GM21381 (cell line): Measurements from ENCODE around the gene KHDRBS2.

ENCODE experiments used
- ATAC-seq: cut with Tn5 transposase; IDR thresholded peaks from one replicate; pipeline ENCODE4 v1.9.1; 2021; ENCODE audit warnings: mild to moderate bottlenecking, moderate library complexity; ENCODE audit not compliant: unreplicated experiment

Gene KHDRBS2

GRCh38 chr6:62039605-62040004, 246.4 kb downstream of the KHDRBS2 start:
- no peak for ATAC-seq

- no peak for ATAC-seq
These were observed 248.6 kb downstream of the KHDRBS2 start for GRCh38 chr6:62037445-62037844.

- no peak for ATAC-seq
These were observed 250.1 kb downstream of the KHDRBS2 start for GRCh38 chr6:62035952-62036351.

GRCh38 chr6:62013719-62014118, 272.3 kb downstream of the KHDRBS2 start:
- no peak for ATAC-seq

DNA sequence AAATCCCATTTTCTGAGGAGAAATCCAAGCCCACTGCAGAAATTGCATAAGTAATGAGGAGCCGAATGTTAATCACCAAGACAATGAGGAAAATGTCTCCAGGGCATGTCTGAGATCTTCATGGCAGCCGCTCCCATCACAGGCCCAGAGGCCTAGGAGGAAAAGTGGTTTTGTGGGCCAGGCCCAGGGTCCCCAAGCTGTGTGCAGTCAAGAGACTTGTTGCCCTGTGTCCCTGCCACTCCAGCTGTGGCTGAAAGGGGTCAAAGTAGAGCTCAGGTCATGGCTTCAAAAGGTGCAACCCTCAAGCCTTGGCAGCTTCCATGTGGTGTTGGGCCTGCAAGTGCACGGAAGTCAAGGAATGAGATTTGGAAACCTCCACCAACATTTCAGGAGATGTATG, 276.6 kb downstream of the KHDRBS2 start:
- ATAC-seq = no peak

DNA sequence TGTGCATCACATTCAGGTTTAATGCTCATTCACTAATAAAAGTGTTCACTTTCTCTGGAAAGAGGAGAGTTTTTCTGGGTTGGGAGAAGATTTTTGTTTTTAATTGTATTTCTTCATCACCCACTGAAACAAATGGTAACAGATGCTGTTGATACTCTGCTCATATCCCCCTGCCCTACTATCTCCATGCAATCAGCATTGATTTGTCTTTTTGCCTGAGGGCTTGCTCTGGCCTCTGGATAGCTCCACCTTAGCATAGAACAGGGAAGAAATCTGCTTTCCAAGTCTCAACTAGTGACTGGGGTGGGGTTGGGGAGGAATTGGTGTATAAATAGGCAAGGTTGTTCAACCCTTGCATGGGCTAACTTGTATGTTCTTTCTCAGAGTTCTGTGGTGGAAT, 296.4 kb downstream of the KHDRBS2 start:
- ATAC-seq = no peak

DNA sequence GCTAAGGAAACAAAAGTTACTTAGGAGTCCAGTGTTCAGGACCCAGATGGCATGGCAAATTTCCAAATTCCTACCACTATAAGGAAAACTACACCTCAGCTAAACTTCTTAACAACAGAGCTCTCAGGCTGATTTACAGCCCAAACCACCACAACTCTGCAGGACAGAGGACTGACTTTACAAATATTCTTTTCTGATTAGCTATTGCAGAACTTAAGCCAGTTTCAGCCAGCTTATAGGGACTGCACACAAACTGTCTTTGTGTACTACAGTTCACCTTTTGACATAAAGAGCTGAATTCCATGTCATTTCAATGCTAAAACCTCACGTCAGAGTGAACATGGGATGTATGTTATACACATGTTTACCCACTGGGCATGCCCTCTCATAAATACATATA, 305.4 kb downstream of the KHDRBS2 start:
- no peak for ATAC-seq

GRCh38 chr6:61977947-61978346, 308.1 kb downstream of the KHDRBS2 start:
- ATAC-seq = no peak

- ATAC-seq = no peak
These were observed 308.9 kb downstream of the KHDRBS2 start for GRCh38 chr6:61977099-61977498.

DNA sequence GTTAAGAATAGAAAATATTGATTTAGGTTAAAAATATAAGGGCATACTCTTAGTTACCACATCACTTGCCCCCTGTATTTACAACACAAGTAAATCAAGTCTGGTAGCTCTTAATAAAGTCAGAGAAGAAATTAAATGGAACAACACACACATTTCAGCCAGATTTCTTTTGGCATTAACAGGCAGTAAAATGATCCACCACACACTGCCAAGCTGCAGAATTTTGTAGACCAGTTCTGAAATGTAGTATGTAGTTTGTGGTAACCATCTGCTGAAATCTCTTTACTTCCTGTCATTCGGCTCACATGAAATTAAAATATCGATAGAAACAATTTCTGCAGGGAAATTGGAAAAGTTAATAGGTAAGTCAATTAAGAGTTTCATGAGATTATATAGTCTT, 326.8 kb downstream of the KHDRBS2 start:
- ATAC-seq = no peak

GRCh38 chr6:61953851-61954250, 332.2 kb downstream of the KHDRBS2 start:
- ATAC-seq = no peak

DNA sequence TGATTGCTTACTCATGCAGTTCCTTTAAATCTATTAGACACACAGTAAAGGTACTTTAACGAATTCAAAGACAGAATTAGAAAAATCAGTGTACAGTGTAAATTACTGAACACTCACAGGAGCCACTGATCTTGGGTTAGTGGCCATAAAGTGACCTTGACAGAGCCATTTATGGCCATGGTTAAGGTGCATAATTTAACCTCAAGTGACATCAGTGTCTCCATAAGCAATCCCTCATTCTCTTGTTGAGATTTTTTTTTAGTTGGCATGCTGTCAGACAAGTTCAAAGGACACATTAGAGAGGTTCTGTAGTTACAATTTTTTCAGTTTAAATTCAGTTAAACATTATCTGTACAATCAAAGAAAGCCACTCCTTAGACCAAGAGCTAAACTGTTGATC, 334.4 kb downstream of the KHDRBS2 start:
- no peak for ATAC-seq

GRCh38 chr6:61950811-61951210, 335.2 kb downstream of the KHDRBS2 start:
- ATAC-seq = no peak

DNA sequence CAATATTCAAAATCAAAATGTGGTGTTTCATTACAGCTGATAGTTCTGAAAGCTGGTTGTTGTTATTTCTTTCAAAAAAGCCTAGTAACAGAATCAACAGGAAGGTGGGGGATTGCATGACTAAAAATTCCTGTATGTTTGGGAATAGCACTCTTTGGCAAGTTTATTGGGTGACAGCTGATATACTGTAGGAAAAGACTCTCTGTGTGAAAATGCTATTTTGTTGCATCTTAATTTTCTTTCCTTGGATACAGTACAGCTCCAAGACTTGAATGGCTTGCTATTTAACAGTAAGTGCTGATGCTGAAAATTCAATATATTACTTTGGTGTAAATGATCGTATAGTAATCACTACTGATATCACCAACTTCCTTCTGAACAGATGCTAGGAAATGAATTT, 336.1 kb downstream of the KHDRBS2 start:
- ATAC-seq = no peak

- no peak for ATAC-seq
These were observed 336.9 kb downstream of the KHDRBS2 start for GRCh38 chr6:61949161-61949560.

- ATAC-seq = no peak
These were observed 338.6 kb downstream of the KHDRBS2 start for GRCh38 chr6:61947311-61947947.

GRCh38 chr6:61940919-61941318, 345.1 kb downstream of the KHDRBS2 start:
- no peak for ATAC-seq

GRCh38 chr6:61935242-61935846, 350.7 kb downstream of the KHDRBS2 start:
- no peak for ATAC-seq

- ATAC-seq = no peak
These were observed 376.5 kb downstream of the KHDRBS2 start for GRCh38 chr6:61909486-61909885.

GRCh38 chr6:61901748-61902147, 384.3 kb downstream of the KHDRBS2 start:
- ATAC-seq = no peak

GRCh38 chr6:61894536-61894935, 391.5 kb downstream of the KHDRBS2 start:
- ATAC-seq = no peak

DNA sequence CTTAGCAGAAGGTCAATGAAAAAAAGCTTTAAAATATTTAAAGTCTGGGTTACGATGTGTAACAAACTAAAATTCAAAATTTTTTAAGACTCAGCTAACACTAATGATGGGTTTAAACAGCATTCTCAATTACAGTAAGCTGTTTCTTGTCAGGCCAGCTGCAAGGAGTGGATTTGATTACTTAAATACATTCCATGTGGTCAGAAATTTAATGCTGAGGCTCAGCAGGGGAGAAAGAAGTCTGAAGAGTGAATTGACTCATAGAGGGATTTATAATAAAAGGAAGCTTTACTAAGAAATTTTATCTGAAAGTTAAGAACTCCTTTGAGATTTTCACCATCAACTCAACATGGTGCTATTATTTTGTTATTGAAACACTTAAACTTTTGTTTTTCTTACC, 398.6 kb downstream of the KHDRBS2 start:
- no peak for ATAC-seq
